Heart right ventricle (tissue), 16 donors: ENCODE data around the gene PEX16. TPM values are rescaled to one million over a fixed set of nuclear protein-coding genes. Genes with fewer than 3 reads are reported as not detected.
"Not testable (repeated sequence)": the region's sequence is repeated elsewhere in the genome, so short reads cannot be mapped to it uniquely, and the experiment has no call there.

Source experiments
- ATAC-seq, 8 donors: fragments of 200-7000 bp; cut with Tn5 transposase; one replicate each; pipeline ENCODE4 v1.9.1; 2020; ENCODE audit warnings: mild to moderate bottlenecking in 8 of 8, moderate library complexity in 8 of 8, moderate number of reproducible peaks in 1 of 8
- DNase-seq, 2 donors: peaks; one replicate each; pipeline ENCODE4 v3.0.0-alpha.2; 2020
- H3K27ac ChIP-seq, 10 donors: fragments of 200-600 bp; sonication (generic) in 2 of 10; one replicate each; pipeline versions ENCODE4 v1.5.0 to v1.8.0; 2020 to 2022; ENCODE audit warnings: mild to moderate bottlenecking in 3 of 10
- H3K27me3 ChIP-seq, 7 donors: fragments of 200-600 bp; one replicate each; pipeline ENCODE4 v1.8.0; 2021 to 2022; ENCODE audit warnings: mild to moderate bottlenecking in 2 of 7
- H3K36me3 ChIP-seq, 9 donors: fragments of 200-600 bp; sonication (generic) in 1 of 9; one replicate each; pipeline versions ENCODE4 v1.5.0 to v1.8.0; 2020 to 2022; ENCODE audit warnings: mild to moderate bottlenecking in 2 of 9
- H3K4me1 ChIP-seq, 9 donors: fragments of 200-600 bp; sonication (generic) in 1 of 9; one replicate each; pipeline versions ENCODE4 v1.5.0 to v1.8.0; 2020 to 2022; ENCODE audit warnings: mild to moderate bottlenecking in 4 of 9
- H3K4me3 ChIP-seq, 10 donors: fragments of 200-600 bp; sonication (generic) in 2 of 10; one replicate each; pipeline versions ENCODE4 v1.5.0 to v1.8.0; 2020 to 2022; ENCODE audit warnings: mild to moderate bottlenecking in 7 of 10, moderate library complexity in 2 of 10
- H3K9me3 ChIP-seq, 11 donors: fragments of 200-600 bp in 10 of 11; sonication (generic) in 2 of 11; one replicate each; pipeline versions ENCODE4 v1.5.0 to v1.8.0; 2013 to 2022; ENCODE audit warnings: mild to moderate bottlenecking in 2 of 11, control low read depth in 1 of 11, moderate library complexity in 1 of 11
- WGBS, 2 donors: extraction: QIAGEN DNeasy Blood & Tissue Kit; methylation state at CpG; one replicate each; pipeline ENCODE4 v1.1.7; 2013; ENCODE audit warnings: inconsistent platforms in 1 of 2; 5-methylcytosine and 5-hydroxymethylcytosine counted together
- intact Hi-C, 10 donors: fragments of 100-400 bp; cut with DNase I; formaldehyde crosslinking; loops; one replicate each; pipeline versions ENCODE4 v1.11.1 to v1.14.2; 2022
- polyA plus RNA-seq, 2 donors: library from polyadenylated mRNA; stranded (reverse); fragments of 200-250 nt; gene quantifications; one replicate each; pipeline ENCODE4 v1.2.3, GENCODE V29; 2013
- total RNA-seq, 10 donors: library from RNA; stranded (reverse); fragmentation: NEBNext Ultra II Directional in 3 of 10; extraction: Animal tissue kit (Norgen Biotek cat#: 25700) in 3 of 10; gene quantifications; one replicate each; pipeline versions ENCODE4 v1.2.1 to v1.2.4, GENCODE V29; 2021 to 2023
- TF ChIP-seq, protein P1 (sequence below), 9 donors: fragments of 200-600 bp; sonication (generic) in 2 of 9; IDR thresholded peaks; one replicate each; pipeline versions ENCODE4 v1.5.0 to v1.8.0; 2021 to 2022; ENCODE audit warnings: antibody characterized with exemption in 9 of 9, mild to moderate bottlenecking in 5 of 9, moderate library complexity in 1 of 9
- donor health status: Arrhythmogenic right ventricular cardiomyopathy.
- donor health status: ischemic (EF 13 %, LVEDD 7.1; RV severe dilation, severe dysfunction).
- donor health status: healthy with polysubstance abuse.
- donor health status: DM: no; HTN: yes; CAD: no.
- donor health status: DM: no; HTN: no; CAD: no.
- donor health status: ischemic (EF 25% LVEDD 6.9; RV normal size, moderate dysfunction).
- donor health status: ischemic (EF 25% LVEDD 5.7; RV mildly dilated, moderate dysfunction).
- donor health status: healthy.
- donor health status: DM: yes; HTN: yes; CAD: no.
- donor health status: Ischemic cardiomyopathy.
- donor health status: ischemic (EF 35%, LVEDD 5.7; RV mildly dilated, moderate dysfunction).
- donor health status: nonischemic (EF 11% LVEDD 7.7; RV severe dilation, severe dysfunction).
- donor health status: DM: yes; HTN: yes; CAD: no.
- donor health status: PGD.
- donor health status: ischemic (EF 29% LVEDD 5.4; RV normal size, mild dysfunction).
- donor health status: nonischemic (EF 23%, LVEDD 6.1; RV moderate dilation, normal function).

PEX16 gene
- total and polyA plus RNA-seq, 12 donors = 10.8 to 25.4 (median 13.9) TPM

DNA sequence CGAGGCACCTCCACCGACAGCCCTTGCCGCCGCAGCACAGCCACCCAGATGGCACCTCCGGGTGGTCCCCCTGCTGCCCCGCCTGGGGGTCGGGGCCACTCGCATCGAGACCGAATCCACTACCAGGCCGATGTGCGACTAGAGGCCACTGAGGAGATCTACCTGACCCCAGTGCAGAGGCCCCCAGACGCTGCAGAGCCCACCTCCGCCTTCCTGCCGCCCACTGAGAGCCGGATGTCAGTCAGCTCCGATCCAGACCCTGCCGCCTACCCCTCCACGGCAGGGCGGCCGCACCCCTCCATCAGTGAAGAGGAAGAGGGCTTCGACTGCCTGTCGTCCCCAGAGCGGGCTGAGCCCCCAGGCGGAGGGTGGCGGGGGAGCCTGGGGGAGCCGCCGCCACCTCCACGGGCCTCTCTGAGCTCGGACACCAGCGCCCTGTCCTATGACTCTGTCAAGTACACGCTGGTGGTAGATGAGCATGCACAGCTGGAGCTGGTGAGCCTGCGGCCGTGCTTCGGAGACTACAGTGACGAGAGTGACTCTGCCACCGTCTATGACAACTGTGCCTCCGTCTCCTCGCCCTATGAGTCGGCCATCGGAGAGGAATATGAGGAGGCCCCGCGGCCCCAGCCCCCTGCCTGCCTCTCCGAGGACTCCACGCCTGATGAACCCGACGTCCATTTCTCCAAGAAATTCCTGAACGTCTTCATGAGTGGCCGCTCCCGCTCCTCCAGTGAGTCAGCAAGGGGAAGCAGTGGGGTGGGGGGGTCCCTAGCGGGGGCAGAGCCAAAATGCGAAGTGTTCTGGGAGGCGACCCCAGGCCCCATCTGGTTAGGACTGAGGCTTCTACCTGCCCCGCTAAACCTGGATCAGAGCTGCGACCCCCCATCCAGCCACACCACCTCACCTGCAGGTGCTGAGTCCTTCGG, 15.0 kb downstream of the PEX16 start:
- TF ChIP-seq, protein P1, sequence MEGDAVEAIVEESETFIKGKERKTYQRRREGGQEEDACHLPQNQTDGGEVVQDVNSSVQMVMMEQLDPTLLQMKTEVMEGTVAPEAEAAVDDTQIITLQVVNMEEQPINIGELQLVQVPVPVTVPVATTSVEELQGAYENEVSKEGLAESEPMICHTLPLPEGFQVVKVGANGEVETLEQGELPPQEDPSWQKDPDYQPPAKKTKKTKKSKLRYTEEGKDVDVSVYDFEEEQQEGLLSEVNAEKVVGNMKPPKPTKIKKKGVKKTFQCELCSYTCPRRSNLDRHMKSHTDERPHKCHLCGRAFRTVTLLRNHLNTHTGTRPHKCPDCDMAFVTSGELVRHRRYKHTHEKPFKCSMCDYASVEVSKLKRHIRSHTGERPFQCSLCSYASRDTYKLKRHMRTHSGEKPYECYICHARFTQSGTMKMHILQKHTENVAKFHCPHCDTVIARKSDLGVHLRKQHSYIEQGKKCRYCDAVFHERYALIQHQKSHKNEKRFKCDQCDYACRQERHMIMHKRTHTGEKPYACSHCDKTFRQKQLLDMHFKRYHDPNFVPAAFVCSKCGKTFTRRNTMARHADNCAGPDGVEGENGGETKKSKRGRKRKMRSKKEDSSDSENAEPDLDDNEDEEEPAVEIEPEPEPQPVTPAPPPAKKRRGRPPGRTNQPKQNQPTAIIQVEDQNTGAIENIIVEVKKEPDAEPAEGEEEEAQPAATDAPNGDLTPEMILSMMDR (IDR thresholded peaks at IDR 0.05) = no peak

DNA sequence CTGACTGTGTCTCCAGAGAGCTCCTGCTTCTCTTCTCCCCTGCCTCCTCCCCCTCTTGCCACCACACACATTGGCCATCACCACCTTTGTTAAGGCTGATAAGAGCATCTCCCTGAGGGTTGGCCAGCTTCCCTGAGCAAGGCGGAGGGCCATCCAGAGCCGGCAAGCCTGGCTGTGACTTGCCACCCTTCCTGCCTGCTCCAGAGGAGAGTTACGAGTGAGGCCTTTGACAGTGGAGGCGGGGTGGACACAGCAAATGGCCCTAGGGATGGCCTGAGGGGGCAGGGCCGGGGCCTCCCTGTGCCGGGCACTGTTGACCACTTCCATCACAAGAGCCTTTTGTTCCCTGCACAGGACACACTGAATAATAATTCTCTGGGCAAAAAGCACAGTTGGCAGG, 16.1 kb downstream of the PEX16 start:
- peaks cover 10 to 31% (median 21%) of the 10 kb centered on the region in 9 donors for H3K4me1 ChIP-seq
- peaks cover 0 to 49% (median 0%) of the 10 kb centered on the region in 7 donors for H3K27me3 ChIP-seq
- DNase-seq (no peak), ATAC-seq (no peak)
- no peak overlapping the region for H3K27ac ChIP-seq
- peaks cover 0 to 31% (median 0%) of the 10 kb centered on the region in 9 donors for H3K36me3 ChIP-seq
- intact Hi-C loops = loop anchor here in 1 of 10 donors (2.0 kb wide), 1 partner anchor 17 kb away; no protein-coding TSS in a partner anchor
- TF ChIP-seq, protein P1 (IDR thresholded peaks at IDR 0.05) = no peak
- H3K4me3 ChIP-seq = no peak overlapping the region
- WGBS, 2 donors = 75 to 83% methylated on average over 6 of the region's 6 CpGs
- no peaks in the 10 kb centered on the region for H3K9me3 ChIP-seq

More for the DNA sequence above, 15.0 kb downstream of the PEX16 start:
- WGBS, 2 donors = 94% methylated on average over 56 of the region's 56 CpGs
- ATAC-seq (no peak), DNase-seq (peak in 1 of 2 donors; percentile 8)
- H3K36me3 ChIP-seq = peaks cover 0 to 31% (median 0%) of the 10 kb centered on the region in 9 donors
- no peak overlapping the region for H3K27ac ChIP-seq
- intact Hi-C loops = no loop called here
- H3K4me3 ChIP-seq = no peak overlapping the region
- peaks cover 10 to 31% (median 21%) of the 10 kb centered on the region in 9 donors for H3K4me1 ChIP-seq
- peaks cover 0 to 41% (median 0%) of the 10 kb centered on the region in 7 donors for H3K27me3 ChIP-seq
- no peaks in the 10 kb centered on the region for H3K9me3 ChIP-seq

DNA sequence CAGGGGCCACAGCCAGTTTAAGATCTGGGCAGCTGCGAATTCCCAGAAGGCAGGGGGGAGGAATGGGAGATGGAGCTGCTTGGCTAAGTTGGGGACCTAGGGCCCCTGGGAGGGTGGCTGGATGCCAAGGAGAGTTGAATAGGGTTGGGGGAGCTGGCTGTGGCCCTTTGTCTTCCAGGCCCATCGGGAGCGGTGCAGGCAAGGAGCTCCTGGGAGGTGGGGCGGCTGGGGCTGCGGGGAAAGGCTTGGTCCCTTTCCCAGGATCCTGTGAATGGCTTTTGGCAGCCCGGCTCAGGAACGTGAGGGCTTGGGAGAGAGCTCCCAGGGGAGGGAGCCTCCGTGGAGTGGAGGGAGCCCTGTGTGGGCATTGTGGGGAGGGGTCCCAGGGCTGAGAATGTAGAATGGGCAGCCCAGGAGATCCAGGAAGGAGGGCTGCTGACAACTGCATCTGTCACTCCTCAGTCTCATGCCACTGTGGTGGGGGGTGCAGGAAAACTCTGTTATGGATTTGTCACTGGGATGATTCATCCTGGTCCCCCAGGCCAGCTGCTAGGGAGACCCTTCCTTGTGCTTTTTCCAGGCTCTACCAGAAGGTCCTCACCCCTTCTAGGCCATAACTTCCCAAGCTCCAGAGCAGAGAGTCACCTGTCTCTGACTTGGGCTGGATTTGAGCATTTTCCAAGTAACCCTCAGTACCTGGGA, 16.6 kb downstream of the PEX16 start:
- peak in 5 of 8 donors; percentile 7 to 41 (median 20) for ATAC-seq
- H3K4me3 ChIP-seq = peak overlapping the region in 9 of 10 donors; percentile 53 to 71 (median 62)

DNA sequence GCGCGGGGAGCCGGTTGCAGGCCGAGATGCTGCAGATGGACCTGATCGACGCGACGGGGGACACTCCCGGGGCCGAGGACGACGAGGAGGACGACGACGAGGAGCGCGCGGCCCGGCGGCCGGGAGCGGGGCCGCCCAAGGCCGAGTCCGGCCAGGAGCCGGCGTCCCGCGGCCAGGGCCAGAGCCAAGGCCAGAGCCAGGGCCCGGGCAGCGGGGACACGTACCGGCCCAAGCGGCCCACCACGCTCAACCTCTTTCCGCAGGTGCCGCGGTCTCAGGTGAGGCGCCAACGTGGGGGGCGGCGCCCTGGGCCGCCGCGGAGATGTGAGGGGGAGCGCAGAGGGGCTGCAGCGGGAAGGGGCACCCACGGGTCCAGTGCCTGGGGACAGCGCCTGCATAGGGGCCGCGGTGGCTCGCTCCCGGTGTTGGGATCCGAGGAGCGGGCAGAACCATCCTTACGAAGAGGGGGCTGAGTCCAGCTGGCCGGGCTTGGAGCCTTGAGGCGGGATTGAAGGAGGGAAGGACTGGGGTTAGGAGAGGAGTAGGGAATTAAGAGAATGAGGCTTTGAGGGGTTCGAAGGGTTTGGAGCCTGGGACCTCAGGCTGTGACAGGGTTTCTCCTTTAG, 17.4 kb downstream of the PEX16 start:
- H3K27ac ChIP-seq = peak overlapping the region in 3 of 10 donors; percentile 9 to 65 (median 20)
- intact Hi-C loops = loop anchor here in 1 of 10 donors (2.0 kb wide), 1 partner anchor 19 kb away; no protein-coding TSS in a partner anchor
- ATAC-seq = peak in 3 of 8 donors; percentile 1 to 14 (median 3)
- peaks cover 10 to 31% (median 21%) of the 10 kb centered on the region in 9 donors for H3K4me1 ChIP-seq
- peaks cover 0 to 60% (median 0%) of the 10 kb centered on the region in 7 donors for H3K27me3 ChIP-seq
- peak overlapping the region; percentile 29 to 71 (median 62) for H3K4me3 ChIP-seq
- not testable (repeated sequence) for H3K9me3 ChIP-seq, DNase-seq
- H3K36me3 ChIP-seq = peaks cover 0 to 30% (median 0%) of the 10 kb centered on the region in 9 donors
- 2 to 4% methylated on average over 31 to 38 of the region's 59 CpGs for WGBS, 2 donors

More for the DNA sequence above, 16.6 kb downstream of the PEX16 start:
- H3K4me1 ChIP-seq = peaks cover 10 to 31% (median 21%) of the 10 kb centered on the region in 9 donors
- TF ChIP-seq, protein P1 (IDR thresholded peaks at IDR 0.05) = no peak
- 5 to 15% methylated on average over 8 of the region's 8 CpGs for WGBS, 2 donors
- peaks cover 0 to 31% (median 0%) of the 10 kb centered on the region in 9 donors for H3K36me3 ChIP-seq
- H3K27ac ChIP-seq = no peak overlapping the region
- H3K9me3 ChIP-seq = no peaks in the 10 kb centered on the region
- peaks cover 0 to 55% (median 0%) of the 10 kb centered on the region in 7 donors for H3K27me3 ChIP-seq
- peak; percentile 30 to 51 for DNase-seq
- intact Hi-C loops = loop anchor here in 1 of 10 donors (2.0 kb wide), 1 partner anchor 18 kb away; no protein-coding TSS in a partner anchor
